Trophoblast cell (in vitro differentiated cells and primary cell): ENCODE data around the gene PHRF1.
A peak's percentile ranks its signal among the peaks of the same experiment; 100 is the strongest.

Experiments used
- DNase-seq, 2 donors: peaks; one replicate each; pipeline ENCODE4 v3.0.0-alpha.2; 2016
- H2AFZ ChIP-seq: 2 replicates; pipeline ENCODE4 v1.6.1; 2013; ENCODE audit warnings: low read length, moderate library complexity, mild to moderate bottlenecking; ENCODE audit not compliant: insufficient read depth, poor library complexity
- H2AK5ac ChIP-seq: 2 replicates; pipeline ENCODE4 v1.6.1; 2013; ENCODE audit warnings: mild to moderate bottlenecking, low read length
- H2BK120ac ChIP-seq: 2 replicates; pipeline ENCODE4 v1.6.1; 2013; ENCODE audit warnings: low read length, mild to moderate bottlenecking, moderate library complexity; ENCODE audit not compliant: insufficient read depth, poor library complexity
- H2BK12ac ChIP-seq: 2 replicates; pipeline ENCODE4 v1.6.1; 2013; ENCODE audit warnings: mild to moderate bottlenecking, low read length, moderate library complexity
- H2BK5ac ChIP-seq: 2 replicates; pipeline ENCODE4 v1.6.1; 2013; ENCODE audit warnings: low read length, low read depth, moderate library complexity, mild to moderate bottlenecking; ENCODE audit not compliant: poor library complexity
- H3K14ac ChIP-seq: 2 replicates; pipeline ENCODE4 v1.6.1; 2013; ENCODE audit warnings: mild to moderate bottlenecking, low read length
- H3K18ac ChIP-seq: 2 replicates; pipeline ENCODE4 v1.6.1; 2013; ENCODE audit warnings: mild to moderate bottlenecking, low read length
- H3K23ac ChIP-seq: 2 replicates; pipeline ENCODE4 v1.6.1; 2013; ENCODE audit warnings: low read length
- H3K27ac ChIP-seq: 2 replicates; pipeline ENCODE4 v1.5.1; 2013; ENCODE audit warnings: low read depth, mild to moderate bottlenecking, inconsistent platforms, low read length, moderate library complexity
- H3K27me3 ChIP-seq: 2 replicates; pipeline ENCODE4 v1.6.1; 2013; ENCODE audit warnings: inconsistent platforms, mild to moderate bottlenecking, low read length, moderate library complexity; ENCODE audit not compliant: insufficient read depth
- H3K36me3 ChIP-seq, 2 experiments: 1 replicate in 1 of 2; 2 replicates in 1 of 2; pipeline ENCODE4 v1.6.1; 2013; ENCODE audit warnings: low read length in 2 of 2, mild to moderate bottlenecking in 2 of 2, moderate library complexity in 1 of 2; ENCODE audit not compliant: insufficient read depth in 2 of 2, control insufficient read depth in 1 of 2
- H3K4ac ChIP-seq: 2 replicates; pipeline ENCODE4 v1.6.1; 2013; ENCODE audit warnings: low read depth, mild to moderate bottlenecking, low read length, moderate library complexity
- H3K4me1 ChIP-seq, 2 experiments: 1 replicate in 1 of 2; 2 replicates in 1 of 2; pipeline ENCODE4 v1.6.1; 2013; ENCODE audit warnings: low read length in 2 of 2, mild to moderate bottlenecking in 2 of 2, moderate library complexity in 1 of 2; ENCODE audit not compliant: insufficient read depth in 2 of 2, control insufficient read depth in 1 of 2
- H3K4me2 ChIP-seq: 2 replicates; pipeline ENCODE4 v1.6.1; 2013; ENCODE audit warnings: inconsistent platforms, mild to moderate bottlenecking, low read length, moderate library complexity
- H3K4me3 ChIP-seq: 2 replicates; pipeline ENCODE4 v1.5.1; 2013; ENCODE audit warnings: mild to moderate bottlenecking, low read depth, low read length, inconsistent platforms
- H3K79me1 ChIP-seq: one replicate; pipeline ENCODE4 v1.6.1; 2013; ENCODE audit warnings: low read length
- H3K79me2 ChIP-seq: 2 replicates; pipeline ENCODE4 v1.6.1; 2013; ENCODE audit warnings: low read length, mild to moderate bottlenecking; ENCODE audit not compliant: control insufficient read depth, insufficient read depth, poor library complexity
- H3K9ac ChIP-seq: 2 replicates; pipeline ENCODE4 v1.6.1; 2013; ENCODE audit warnings: mild to moderate bottlenecking, low read length
- H3K9me3 ChIP-seq: 2 replicates; pipeline ENCODE4 v1.6.1; 2013; ENCODE audit warnings: low read depth, mild to moderate bottlenecking, control low read depth, inconsistent platforms, low read length; ENCODE audit not compliant: insufficient read depth
- H4K12ac ChIP-seq: 2 replicates; pipeline ENCODE4 v1.6.1; 2013; ENCODE audit warnings: low read depth, mild to moderate bottlenecking, low read length, moderate library complexity
- H4K8ac ChIP-seq: 2 replicates; pipeline ENCODE4 v1.6.1; 2013; ENCODE audit warnings: low read depth, mild to moderate bottlenecking, low read length, moderate library complexity
- H4K91ac ChIP-seq: one replicate; pipeline ENCODE4 v1.6.1; 2013; ENCODE audit warnings: low read depth, mild to moderate bottlenecking, low read length, moderate library complexity
- WGBS: extraction: QIAGEN DNeasy Blood & Tissue Kit; methylation state at CpG from one replicate; pipeline ENCODE4 v1.1.7; 2013; ENCODE audit warnings: missing lambda C conversion rate; ENCODE audit not compliant: insufficient read length, insufficient coverage; ENCODE audit errors: extremely low coverage; 5-methylcytosine and 5-hydroxymethylcytosine counted together

PHRF1 gene

GRCh38 chr11:628056-628455 is 51.8 kb downstream of the PHRF1 start:
- H4K12ac ChIP-seq = no peak overlapping the region
- H4K91ac ChIP-seq = no peak overlapping the region
- H2BK120ac ChIP-seq = no peak overlapping the region
- H2BK12ac ChIP-seq = no peak overlapping the region
- no peak overlapping the region for H3K9ac ChIP-seq
- no peaks in the 10 kb centered on the region for H3K79me2 ChIP-seq
- no CpG with 5 or more reads among the region's 31 CpGs for WGBS
- H2AFZ ChIP-seq = no peak overlapping the region
- H3K18ac ChIP-seq = no peak overlapping the region
- peak overlapping the region; percentile 7 for H2AK5ac ChIP-seq
- H3K27ac ChIP-seq = no peak overlapping the region
- H3K9me3 ChIP-seq = no peaks in the 10 kb centered on the region
- no peaks in the 10 kb centered on the region for H3K79me1 ChIP-seq
- no peak overlapping the region for H2BK5ac ChIP-seq
- peaks cover 5% of the 10 kb centered on the region for H3K27me3 ChIP-seq
- H3K14ac ChIP-seq = no peak overlapping the region
- H3K36me3 ChIP-seq = peaks cover 2% of the 10 kb centered on the region in 2 experiments
- no peak overlapping the region for H3K4me2 ChIP-seq
- H4K8ac ChIP-seq = no peak overlapping the region
- DNase-seq = no peak
- H3K4me1 ChIP-seq = peaks cover 0 to 7% of the 10 kb centered on the region in 2 experiments
- no peak overlapping the region for H3K4me3 ChIP-seq
- H3K23ac ChIP-seq = no peak overlapping the region
- no peak overlapping the region for H3K4ac ChIP-seq

DNA sequence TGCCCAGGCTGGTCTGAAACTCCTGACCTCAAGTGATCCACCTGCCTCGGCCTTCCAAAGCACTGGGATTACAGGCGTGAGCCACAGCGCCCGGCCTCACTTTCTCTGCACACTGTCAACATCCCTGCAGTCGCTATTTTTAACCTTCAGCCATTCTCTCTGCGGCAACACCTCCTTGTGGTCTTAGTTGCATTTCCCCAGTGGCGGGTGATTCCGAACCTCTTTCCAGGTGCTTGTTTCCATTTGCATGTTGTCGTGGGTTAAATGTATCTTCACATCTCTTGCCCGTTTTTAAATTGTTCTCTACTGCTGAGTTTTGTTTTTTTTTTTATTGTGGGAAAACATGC is 52.9 kb downstream of the PHRF1 start:
- no peak overlapping the region for H3K9ac ChIP-seq
- H2BK120ac ChIP-seq = no peak overlapping the region
- no peak overlapping the region for H2AFZ ChIP-seq
- H3K79me1 ChIP-seq = no peaks in the 10 kb centered on the region
- no peak overlapping the region for H3K23ac ChIP-seq
- DNase-seq = no peak
- H2AK5ac ChIP-seq = no peak overlapping the region
- no peak overlapping the region for H3K4ac ChIP-seq
- no peak overlapping the region for H3K4me2 ChIP-seq
- no peaks in the 10 kb centered on the region for H3K9me3 ChIP-seq
- H3K27ac ChIP-seq = no peak overlapping the region
- H3K14ac ChIP-seq = no peak overlapping the region
- no peak overlapping the region for H2BK12ac ChIP-seq
- H3K79me2 ChIP-seq = no peaks in the 10 kb centered on the region
- peaks cover 5% of the 10 kb centered on the region for H3K27me3 ChIP-seq
- H3K18ac ChIP-seq = no peak overlapping the region
- H3K4me1 ChIP-seq = peaks cover 0 to 7% of the 10 kb centered on the region in 2 experiments
- H3K4me3 ChIP-seq = no peak overlapping the region
- WGBS = no CpG with 5 or more reads among the region's 10 CpGs
- H3K36me3 ChIP-seq = peaks cover 2% of the 10 kb centered on the region in 2 experiments
- H4K12ac ChIP-seq = no peak overlapping the region
- H4K91ac ChIP-seq = no peak overlapping the region
- H2BK5ac ChIP-seq = no peak overlapping the region
- H4K8ac ChIP-seq = no peak overlapping the region

DNA sequence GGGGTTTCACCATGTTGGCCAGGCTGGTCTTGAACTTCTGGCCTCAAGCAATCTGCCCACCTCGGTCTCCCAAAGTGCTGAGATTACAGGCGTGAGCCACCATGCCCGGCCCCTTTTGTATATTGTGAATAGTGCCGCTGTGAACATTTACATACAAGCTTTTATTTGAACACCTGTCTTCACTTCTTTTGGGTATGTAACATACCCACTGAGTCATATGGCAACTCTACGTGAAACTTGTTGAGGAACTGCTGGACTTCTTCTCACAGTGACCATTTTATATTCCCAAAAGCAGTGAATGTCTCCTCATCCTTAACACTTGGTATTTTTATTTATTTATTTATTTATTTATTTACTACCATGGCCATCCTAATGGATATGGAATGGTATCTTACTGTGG is 54.6 kb downstream of the PHRF1 start:
- Histone ChIP-seq H3K27me3 (peaks cover 5% of the 10 kb centered on the region), H2BK5ac (no peak overlapping the region), H3K9me3 (no peaks in the 10 kb centered on the region), H2BK12ac (no peak overlapping the region), H3K79me2 (no peaks in the 10 kb centered on the region), H2BK120ac (no peak overlapping the region), H3K4me1 (peaks cover 0 to 7% of the 10 kb centered on the region in 2 experiments), H4K91ac (no peak overlapping the region), H3K9ac (no peak overlapping the region), H2AFZ (no peak overlapping the region), H3K4me2 (no peak overlapping the region), H4K12ac (no peak overlapping the region), H3K18ac (no peak overlapping the region), H3K4ac (no peak overlapping the region), H2AK5ac (no peak overlapping the region), H3K4me3 (no peak overlapping the region), H3K79me1 (no peaks in the 10 kb centered on the region), H3K23ac (no peak overlapping the region), H3K27ac (no peak overlapping the region), H3K36me3 (peaks cover 2% of the 10 kb centered on the region in 2 experiments), H4K8ac (no peak overlapping the region), H3K14ac (no peak overlapping the region)
- DNase-seq = no peak
- WGBS = no CpG with 5 or more reads among the region's 5 CpGs

- no peak for DNase-seq
- Histone ChIP-seq H3K4ac (no peak overlapping the region), H3K4me3 (no peak overlapping the region), H4K12ac (no peak overlapping the region), H2AFZ (no peak overlapping the region), H2BK5ac (no peak overlapping the region), H3K4me2 (no peak overlapping the region), H3K36me3 (peaks cover 0 to 2% of the 10 kb centered on the region in 2 experiments), H3K27me3 (peaks cover 39% of the 10 kb centered on the region), H3K23ac (no peak overlapping the region), H3K9me3 (peaks cover 5% of the 10 kb centered on the region), H3K9ac (no peak overlapping the region), H4K8ac (no peak overlapping the region), H2BK120ac (no peak overlapping the region), H3K4me1 (peaks cover 18 to 29% of the 10 kb centered on the region in 2 experiments), H3K18ac (no peak overlapping the region), H2AK5ac (no peak overlapping the region), H3K79me2 (no peaks in the 10 kb centered on the region), H2BK12ac (no peak overlapping the region), H3K79me1 (peaks cover 1% of the 10 kb centered on the region), H4K91ac (no peak overlapping the region), H3K27ac (no peak overlapping the region), H3K14ac (no peak overlapping the region)
- no CpG with 5 or more reads among the region's 22 CpGs for WGBS
These were observed 59.8 kb downstream of the PHRF1 start for GRCh38 chr11:635945-636510.
